CD4-positive, alpha-beta memory T cell (primary cell): Measurements from ENCODE around the gene DAP. TPM values are rescaled to one million over a fixed set of nuclear protein-coding genes. Genes with fewer than 3 reads are reported as not detected.
"Not testable (repeated sequence)": the region's sequence is repeated elsewhere in the genome, so short reads cannot be mapped to it uniquely, and the experiment has no call there.

Experiments used
- CTCF ChIA-PET: fragments of 350-600 bp; sonication (Branson Sonifier 250); formaldehyde crosslinking; loops from one replicate; lab custom pipeline; 2021; ENCODE audit warnings: inconsistent platforms; ENCODE audit not compliant: partially characterized antibody; lab: Charles Lee
- POLR2A ChIA-PET: fragments of 350-600 bp; sonication (Branson Sonifier 250); formaldehyde crosslinking; loops from one replicate; lab custom pipeline; 2021; ENCODE audit not compliant: partially characterized antibody; lab: Charles Lee
- DNase-seq, 5 donors: peaks; one replicate each; pipeline versions ENCODE4 v3.0.0 to v3.0.0-alpha.2; 2020 to 2022; ENCODE audit warnings: mixed read lengths in 1 of 5
- H3K27ac ChIP-seq: one replicate; pipeline ENCODE4 v1.7.0; 2013; ENCODE audit warnings: low read depth, low read length
- H3K27me3 ChIP-seq: 2 replicates; pipeline ENCODE4 v1.7.0; 2013; ENCODE audit warnings: mild to moderate bottlenecking, low read length, moderate library complexity; ENCODE audit not compliant: insufficient read depth
- H3K36me3 ChIP-seq: 2 replicates; pipeline ENCODE4 v1.7.0; 2013; ENCODE audit warnings: mild to moderate bottlenecking, low read length, moderate library complexity; ENCODE audit not compliant: insufficient read depth
- H3K4me1 ChIP-seq: 2 replicates; pipeline ENCODE4 v1.7.0; 2013; ENCODE audit warnings: mild to moderate bottlenecking, low read length, moderate library complexity; ENCODE audit not compliant: insufficient read depth
- H3K4me3 ChIP-seq, 2 donors: one replicate each; pipeline ENCODE4 v1.7.0; 2013; ENCODE audit warnings: low read length in 2 of 2, mild to moderate bottlenecking in 1 of 2
- H3K9me3 ChIP-seq, 2 donors: one replicate each; pipeline ENCODE4 v1.7.0; 2013; ENCODE audit warnings: low read length in 2 of 2, control low read depth in 1 of 2; ENCODE audit not compliant: control insufficient read depth in 1 of 2
- H3K27ac Mint-ChIP-seq, 7 donors: one replicate each; pipeline ENCODE4 v1.8.0; 2020 to 2021; ENCODE audit warnings: mixed read lengths in 7 of 7, mild to moderate bottlenecking in 6 of 7, inconsistent platforms in 3 of 7, moderate library complexity in 3 of 7
- H3K27me3 Mint-ChIP-seq, 2 donors: one replicate each; pipeline ENCODE4 v1.8.0; 2020 to 2021; ENCODE audit warnings: mixed read lengths in 2 of 2
- H3K36me3 Mint-ChIP-seq, 2 donors: one replicate each; pipeline ENCODE4 v1.8.0; 2020 to 2021; ENCODE audit warnings: mixed read lengths in 2 of 2, inconsistent platforms in 1 of 2, mild to moderate bottlenecking in 1 of 2
- H3K4me1 Mint-ChIP-seq, 4 donors: one replicate each; pipeline ENCODE4 v1.8.0; 2020 to 2021; ENCODE audit warnings: mixed read lengths in 4 of 4, mild to moderate bottlenecking in 1 of 4
- H3K4me3 Mint-ChIP-seq, 8 donors: one replicate each; pipeline ENCODE4 v1.8.0; 2020 to 2021; ENCODE audit warnings: mixed read lengths in 8 of 8, mild to moderate bottlenecking in 7 of 8, moderate library complexity in 6 of 8, inconsistent platforms in 3 of 8
- H3K9me3 Mint-ChIP-seq, 8 donors: one replicate each; pipeline ENCODE4 v1.8.0; 2020 to 2021; ENCODE audit warnings: mixed read lengths in 8 of 8, mild to moderate bottlenecking in 5 of 8, inconsistent platforms in 3 of 8, moderate library complexity in 1 of 8
- intact Hi-C: fragments of 100-400 bp; cut with micrococcal nuclease; formaldehyde crosslinking; loops from one replicate; pipeline ENCODE4 v1.15.1; 2023
- polyA plus RNA-seq, 2 donors: library from polyadenylated mRNA; unstranded; fragments of 300-500 nt; fragmentation: Illumina TruSeq; gene quantifications; one replicate each; pipeline ENCODE4 v1.2.3, GENCODE V29; 2021
- total RNA-seq, 2 experiments: library from RNA; stranded (reverse); gene quantifications; one replicate each; pipeline ENCODE4 v1.2.3, GENCODE V29; 2021

DAP gene
- total and polyA plus RNA-seq, 4 experiments from 2014 or later: 39.0 to 88.1 (median 39.4) TPM

- no peaks in the 10 kb centered on the region for H3K27me3 ChIP-seq
- H3K9me3 Mint-ChIP-seq: peaks cover 0 to 8% (median 4%) of the 10 kb centered on the region in 8 donors
- peak overlapping the region in 7 of 8 donors; percentile 67 to 85 (median 79) for H3K4me3 Mint-ChIP-seq
- POLR2A ChIA-PET: no interaction called here
- no peaks in the 10 kb centered on the region for H3K9me3 ChIP-seq
- H3K4me1 Mint-ChIP-seq: peaks cover 22 to 81% (median 42%) of the 10 kb centered on the region in 4 donors
- CTCF ChIA-PET: interaction anchor here (1.1 to 1.5 kb wide), 2 partner anchors 51 to 350 kb away, joined by 3 to 4 read pairs; no protein-coding TSS in a partner anchor
- H3K27me3 Mint-ChIP-seq: peaks cover 0 to 4% of the 10 kb centered on the region in 2 donors
- peaks cover 0 to 4% of the 10 kb centered on the region in 2 donors for H3K36me3 Mint-ChIP-seq
- H3K4me3 ChIP-seq: no peak overlapping the region
- peak overlapping the region in 6 of 7 donors; percentile 84 to 94 (median 91) for H3K27ac Mint-ChIP-seq
- no peak overlapping the region for H3K27ac ChIP-seq
- H3K36me3 ChIP-seq: no peaks in the 10 kb centered on the region
- H3K4me1 ChIP-seq: peaks cover 42% of the 10 kb centered on the region
- no peak for DNase-seq
- intact Hi-C loops: loop anchor here (2.0 to 10.0 kb wide), 2 partner anchors 69 to 131 kb away; partner anchors contain the start of genes ANKRD33B and DAP
These were observed 127.0 kb downstream of the DAP start for GRCh38 chr5:10634050-10634449.

- Histone ChIP-seq H3K27me3 (no peaks in the 10 kb centered on the region), H3K4me3 (no peak overlapping the region), H3K9me3 (no peaks in the 10 kb centered on the region), H3K36me3 (no peaks in the 10 kb centered on the region), H3K27ac (peak overlapping the region; percentile 20), H3K4me1 (peaks cover 42% of the 10 kb centered on the region)
- Mint-ChIP-seq H3K9me3 (peaks cover 0 to 3% (median 2%) of the 10 kb centered on the region in 8 donors), H3K27ac (peak overlapping the region in 6 of 7 donors; percentile 84 to 94 (median 91)), H3K36me3 (peaks cover 0 to 1% of the 10 kb centered on the region in 2 donors), H3K4me3 (peak overlapping the region; percentile 9 to 85 (median 78)), H3K27me3 (peaks cover 0 to 4% of the 10 kb centered on the region in 2 donors), H3K4me1 (peaks cover 22 to 77% (median 42%) of the 10 kb centered on the region in 4 donors)
- peak; percentile 28 to 73 (median 38) for DNase-seq
- intact Hi-C loops: loop anchor here (2.0 to 10.0 kb wide), 2 partner anchors 69 to 131 kb away; partner anchors contain the start of genes ANKRD33B and DAP
- CTCF ChIA-PET: interaction anchor here (1.1 kb wide), 1 partner anchor 52 kb away, joined by 3 read pairs; no protein-coding TSS in a partner anchor
- POLR2A ChIA-PET: no interaction called here
These were observed 127.6 kb downstream of the DAP start for GRCh38 chr5:10633271-10634049.

GRCh38 chr5:10632110-10632761, 128.8 kb downstream of the DAP start:
- H3K36me3 ChIP-seq: no peaks in the 10 kb centered on the region
- H3K4me3 ChIP-seq: no peak overlapping the region
- H3K4me1 ChIP-seq: peaks cover 48% of the 10 kb centered on the region
- peak in 4 of 5 donors; percentile 12 to 67 (median 14) for DNase-seq
- Mint-ChIP-seq H3K9me3 (no peaks in the 10 kb centered on the region), H3K27ac (peak overlapping the region in 6 of 7 donors; percentile 59 to 92 (median 89)), H3K4me3 (peak overlapping the region; percentile 28 to 83 (median 78)), H3K36me3 (no peaks in the 10 kb centered on the region), H3K4me1 (peaks cover 29 to 79% (median 49%) of the 10 kb centered on the region in 4 donors), H3K27me3 (peaks cover 0 to 4% of the 10 kb centered on the region in 2 donors)
- POLR2A ChIA-PET: no interaction called here
- H3K9me3 ChIP-seq: no peaks in the 10 kb centered on the region
- H3K27ac ChIP-seq: no peak overlapping the region
- intact Hi-C loops: loop anchor here (10.0 kb wide), 1 partner anchor 133 kb away; the partner anchor contains the start of gene DAP
- CTCF ChIA-PET: interaction anchor here (0.8 kb wide), 1 partner anchor 349 kb away, joined by 5 read pairs; no protein-coding TSS in a partner anchor
- H3K27me3 ChIP-seq: no peaks in the 10 kb centered on the region

GRCh38 chr5:10631316-10631996, 129.6 kb downstream of the DAP start:
- POLR2A ChIA-PET: no interaction called here
- peak overlapping the region in 6 of 7 donors; percentile 59 to 92 (median 89) for H3K27ac Mint-ChIP-seq
- H3K4me3 Mint-ChIP-seq: peak overlapping the region in 7 of 8 donors; percentile 72 to 83 (median 80)
- H3K36me3 Mint-ChIP-seq: no peaks in the 10 kb centered on the region
- Histone ChIP-seq H3K4me3 (no peak overlapping the region), H3K27ac (no peak overlapping the region), H3K9me3 (no peaks in the 10 kb centered on the region), H3K36me3 (no peaks in the 10 kb centered on the region), H3K27me3 (no peaks in the 10 kb centered on the region), H3K4me1 (peaks cover 50% of the 10 kb centered on the region)
- no peaks in the 10 kb centered on the region for H3K9me3 Mint-ChIP-seq
- intact Hi-C loops: loop anchor here (10.0 kb wide), 1 partner anchor 133 kb away; the partner anchor contains the start of gene DAP
- H3K27me3 Mint-ChIP-seq: peaks cover 0 to 4% of the 10 kb centered on the region in 2 donors
- peaks cover 32 to 77% (median 52%) of the 10 kb centered on the region in 4 donors for H3K4me1 Mint-ChIP-seq
- CTCF ChIA-PET: no interaction called here
- no peak for DNase-seq

GRCh38 chr5:10630744-10631143, 130.3 kb downstream of the DAP start:
- POLR2A ChIA-PET, H3K36me3 Mint-ChIP-seq, H3K27me3 Mint-ChIP-seq, DNase-seq, H3K9me3 ChIP-seq, H3K27ac ChIP-seq, H3K36me3 ChIP-seq, H3K27me3 ChIP-seq, H3K9me3 Mint-ChIP-seq, H3K4me3 ChIP-seq: not testable (repeated sequence)
- Mint-ChIP-seq H3K4me3 (peak overlapping the region in 5 of 8 donors; percentile 33 to 81 (median 80)), H3K4me1 (peaks cover 32 to 72% (median 50%) of the 10 kb centered on the region in 4 donors), H3K27ac (peak overlapping the region in 2 of 7 donors; percentile 26 to 65)
- intact Hi-C loops: loop anchor here (10.0 kb wide), 1 partner anchor 134 kb away; the partner anchor contains the start of gene DAP
- CTCF ChIA-PET: interaction anchor here (7.0 kb wide), 1 partner anchor 345 kb away, joined by 144 read pairs; no protein-coding TSS in a partner anchor
- peaks cover 47% of the 10 kb centered on the region for H3K4me1 ChIP-seq

- Histone ChIP-seq H3K27me3 (no peaks in the 10 kb centered on the region), H3K9me3 (no peaks in the 10 kb centered on the region), H3K27ac (no peak overlapping the region), H3K4me1 (peaks cover 41% of the 10 kb centered on the region), H3K4me3 (no peak overlapping the region), H3K36me3 (no peaks in the 10 kb centered on the region)
- ChIA-PET POLR2A (no interaction called here), CTCF (interaction anchor here (7.0 to 7.4 kb wide), 2 partner anchors 177 to 345 kb away, joined by 144 to 188 read pairs; no protein-coding TSS in a partner anchor)
- DNase-seq: no peak
- Mint-ChIP-seq H3K27ac (peak overlapping the region in 1 of 7 donors; percentile 14), H3K36me3 (no peaks in the 10 kb centered on the region), H3K27me3 (peaks cover 0 to 4% of the 10 kb centered on the region in 2 donors), H3K4me1 (peaks cover 28 to 66% (median 45%) of the 10 kb centered on the region in 4 donors), H3K9me3 (no peaks in the 10 kb centered on the region), H3K4me3 (peak overlapping the region in 2 of 8 donors; percentile 5 to 15)
- intact Hi-C loops: loop anchor here (10.0 kb wide), 1 partner anchor 135 kb away; the partner anchor contains the start of gene DAP
These were observed 130.9 kb downstream of the DAP start for GRCh38 chr5:10630126-10630525.
